ENCODE measurements around the gene TMEM114. TPM values are rescaled to one million over a fixed set of nuclear protein-coding genes. Genes with fewer than 3 reads are reported as not detected.

The TMEM114 gene
- 2.7 TPM for polyA plus RNA-seq (2012; ENCODE audit: insufficient read length, low read depth)

GRCh38 chr16:8589900-8590688 lies at the start of gene TMEM114:
Gene TMEM114 (minus strand): TSS chr16:8590511. CDS start chr16:8589838, 673 bp downstream.
- TF ChIP-seq REST (IDR thresholded peaks at IDR 0.05; ENCODE audit: insufficient read depth in 1 of 2, low read depth in 2 of 2, low read length in 2 of 2) (no peak), POLR2AphosphoS5 (IDR thresholded peaks at IDR 0.05; ENCODE audit: low read depth, low read length) (no peak), TAF1 (IDR thresholded peaks at IDR 0.05; ENCODE audit: borderline replicate concordance, insufficient read depth, low read length) (no peak), SIN3A (IDR thresholded peaks at IDR 0.05; ENCODE audit: borderline replicate concordance, insufficient read depth, low read length) (no peak), FOXP2 (optimal IDR thresholded peaks at IDR 0.05; ENCODE audit: borderline replicate concordance, extremely low read depth, extremely low read length, insufficient read depth) (no peak)

GRCh38 chr16:8639694-8640093 lies 49.4 kb upstream of the TMEM114 start:
- TF ChIP-seq POLR2AphosphoS5 (IDR thresholded peaks at IDR 0.05; ENCODE audit: low read depth, low read length) = no peak
- TF ChIP-seq TAF1 (IDR thresholded peaks at IDR 0.05; ENCODE audit: borderline replicate concordance, insufficient read depth, low read length) = no peak
- no peak for TF ChIP-seq FOXP2 (optimal IDR thresholded peaks at IDR 0.05; ENCODE audit: borderline replicate concordance, extremely low read depth, extremely low read length, insufficient read depth)
- no peak for TF ChIP-seq REST (IDR thresholded peaks at IDR 0.05; ENCODE audit: insufficient read depth in 1 of 2, low read depth in 2 of 2, low read length in 2 of 2)
- TF ChIP-seq SIN3A (IDR thresholded peaks at IDR 0.05; ENCODE audit: borderline replicate concordance, insufficient read depth, low read length) = no peak

GRCh38 chr16:8634991-8635736 lies 44.9 kb upstream of the TMEM114 start:
- TF ChIP-seq REST (IDR thresholded peaks at IDR 0.05; ENCODE audit: insufficient read depth in 1 of 2, low read depth in 2 of 2, low read length in 2 of 2) (no peak), TAF1 (IDR thresholded peaks at IDR 0.05; ENCODE audit: borderline replicate concordance, insufficient read depth, low read length) (no peak), SIN3A (IDR thresholded peaks at IDR 0.05; ENCODE audit: borderline replicate concordance, insufficient read depth, low read length) (no peak), FOXP2 (optimal IDR thresholded peaks at IDR 0.05; ENCODE audit: borderline replicate concordance, extremely low read depth, extremely low read length, insufficient read depth) (no peak), POLR2AphosphoS5 (IDR thresholded peaks at IDR 0.05; ENCODE audit: low read depth, low read length) (no peak)

- TF ChIP-seq POLR2AphosphoS5 (IDR thresholded peaks at IDR 0.05; ENCODE audit: low read depth, low read length) = no peak
- TF ChIP-seq TAF1 (IDR thresholded peaks at IDR 0.05; ENCODE audit: borderline replicate concordance, insufficient read depth, low read length) = no peak
- no peak for TF ChIP-seq REST (IDR thresholded peaks at IDR 0.05; ENCODE audit: insufficient read depth in 1 of 2, low read depth in 2 of 2, low read length in 2 of 2)
- no peak for TF ChIP-seq FOXP2 (optimal IDR thresholded peaks at IDR 0.05; ENCODE audit: borderline replicate concordance, extremely low read depth, extremely low read length, insufficient read depth)
- TF ChIP-seq SIN3A (IDR thresholded peaks at IDR 0.05; ENCODE audit: borderline replicate concordance, insufficient read depth, low read length) = no peak
Observed at GRCh38 chr16:8632675-8633182, 42.4 kb upstream of the TMEM114 start.

Data from PFSK-1 (cell line).